Measurements from ENCODE around the gene SPOP. TPM values are rescaled to one million over a fixed set of nuclear protein-coding genes. Genes with fewer than 3 reads are reported as not detected.

Gene SPOP
- total RNA-seq, 1 donor from 2014 or later = 48.6 TPM

GRCh38 chr17:49578414-49578813 lies 99.5 kb downstream of the SPOP start:
- DNase-seq (ENCODE audit: low read depth) (no peak), FAIRE-seq (no peak)
- H3K27ac ChIP-seq (ENCODE audit: low read depth, low read length) = no peak overlapping the region
- no peak overlapping the region for H2AFZ ChIP-seq (ENCODE audit: low read depth, low read length)
- H3K4me2 ChIP-seq (ENCODE audit: low read length) = no peak overlapping the region
- Mint-ChIP-seq H3K36me3 (ENCODE audit: low read depth, unreplicated experiment) (peaks cover 6% of the 10 kb centered on the region), H3K4me1 (ENCODE audit: low read depth, unreplicated experiment) (no peaks in the 10 kb centered on the region), H3K9me3 (ENCODE audit: unreplicated experiment) (peaks cover 2% of the 10 kb centered on the region), H3K4me3 (ENCODE audit: unreplicated experiment) (no peak overlapping the region), H3K27ac (ENCODE audit: unreplicated experiment) (no peak overlapping the region), H3K27me3 (ENCODE audit: low read depth, unreplicated experiment) (peaks cover 40% of the 10 kb centered on the region)
- peaks cover 26% of the 10 kb centered on the region for H3K27me3 ChIP-seq (ENCODE audit: insufficient read depth, low read length)
- H3K4me1 ChIP-seq (ENCODE audit: insufficient read depth, low read length) = peaks cover 17% of the 10 kb centered on the region
- TF ChIP-seq CTCF (IDR thresholded peaks at IDR 0.05; ENCODE audit: insufficient read depth, low read depth, low read length) (no peak), EZH2 (IDR thresholded peaks at IDR 0.05; ENCODE audit: insufficient read depth, low read length) (no peak)
- no peaks in the 10 kb centered on the region for H4K20me1 ChIP-seq (ENCODE audit: insufficient read depth, low read length)
- no peaks in the 10 kb centered on the region for H3K9me3 ChIP-seq (ENCODE audit: insufficient read depth, low read depth, low read length)
- H3K9ac ChIP-seq (ENCODE audit: low read length) = no peak overlapping the region
- H3K36me3 ChIP-seq (ENCODE audit: insufficient read depth, low read length) = no peaks in the 10 kb centered on the region
- H3K79me2 ChIP-seq (ENCODE audit: insufficient read depth, low read length) = no peaks in the 10 kb centered on the region
- H3K4me3 ChIP-seq (ENCODE audit: insufficient read depth, low read depth, low read length) = no peak overlapping the region

GRCh38 chr17:49577963-49578362 lies 99.9 kb downstream of the SPOP start:
- Histone ChIP-seq H2AFZ (ENCODE audit: low read depth, low read length) (no peak overlapping the region), H3K79me2 (ENCODE audit: insufficient read depth, low read length) (no peaks in the 10 kb centered on the region), H3K4me2 (ENCODE audit: low read length) (no peak overlapping the region), H3K4me1 (ENCODE audit: insufficient read depth, low read length) (peaks cover 16% of the 10 kb centered on the region), H3K4me3 (ENCODE audit: insufficient read depth, low read depth, low read length) (no peak overlapping the region), H3K9ac (ENCODE audit: low read length) (no peak overlapping the region), H3K36me3 (ENCODE audit: insufficient read depth, low read length) (no peaks in the 10 kb centered on the region), H4K20me1 (ENCODE audit: insufficient read depth, low read length) (no peaks in the 10 kb centered on the region), H3K27ac (ENCODE audit: low read depth, low read length) (no peak overlapping the region), H3K9me3 (ENCODE audit: insufficient read depth, low read depth, low read length) (no peaks in the 10 kb centered on the region), H3K27me3 (ENCODE audit: insufficient read depth, low read length) (peaks cover 29% of the 10 kb centered on the region)
- Mint-ChIP-seq H3K4me1 (ENCODE audit: low read depth, unreplicated experiment) (no peaks in the 10 kb centered on the region), H3K9me3 (ENCODE audit: unreplicated experiment) (peaks cover 2% of the 10 kb centered on the region), H3K4me3 (ENCODE audit: unreplicated experiment) (no peak overlapping the region), H3K36me3 (ENCODE audit: low read depth, unreplicated experiment) (peaks cover 6% of the 10 kb centered on the region), H3K27me3 (ENCODE audit: low read depth, unreplicated experiment) (peaks cover 45% of the 10 kb centered on the region), H3K27ac (ENCODE audit: unreplicated experiment) (no peak overlapping the region)
- FAIRE-seq = no peak
- DNase-seq (ENCODE audit: low read depth) = no peak
- no peak for TF ChIP-seq CTCF (IDR thresholded peaks at IDR 0.05; ENCODE audit: insufficient read depth, low read depth, low read length)
- TF ChIP-seq EZH2 (IDR thresholded peaks at IDR 0.05; ENCODE audit: insufficient read depth, low read length) = no peak

- H3K4me1 Mint-ChIP-seq (ENCODE audit: low read depth, unreplicated experiment) = no peaks in the 10 kb centered on the region
- H3K36me3 Mint-ChIP-seq (ENCODE audit: low read depth, unreplicated experiment) = peaks cover 6% of the 10 kb centered on the region
- peaks cover 48% of the 10 kb centered on the region for H3K27me3 Mint-ChIP-seq (ENCODE audit: low read depth, unreplicated experiment)
- Histone ChIP-seq H3K4me3 (ENCODE audit: insufficient read depth, low read depth, low read length) (no peak overlapping the region), H3K27me3 (ENCODE audit: insufficient read depth, low read length) (peaks cover 32% of the 10 kb centered on the region), H3K4me2 (ENCODE audit: low read length) (no peak overlapping the region), H4K20me1 (ENCODE audit: insufficient read depth, low read length) (no peaks in the 10 kb centered on the region), H3K9ac (ENCODE audit: low read length) (no peak overlapping the region), H3K79me2 (ENCODE audit: insufficient read depth, low read length) (no peaks in the 10 kb centered on the region), H3K36me3 (ENCODE audit: insufficient read depth, low read length) (no peaks in the 10 kb centered on the region), H3K4me1 (ENCODE audit: insufficient read depth, low read length) (peaks cover 13% of the 10 kb centered on the region), H3K9me3 (ENCODE audit: insufficient read depth, low read depth, low read length) (no peaks in the 10 kb centered on the region), H2AFZ (ENCODE audit: low read depth, low read length) (no peak overlapping the region), H3K27ac (ENCODE audit: low read depth, low read length) (no peak overlapping the region)
- no peak overlapping the region for H3K27ac Mint-ChIP-seq (ENCODE audit: unreplicated experiment)
- TF ChIP-seq EZH2 (IDR thresholded peaks at IDR 0.05; ENCODE audit: insufficient read depth, low read length) (no peak), CTCF (IDR thresholded peaks at IDR 0.05; ENCODE audit: insufficient read depth, low read depth, low read length) (no peak)
- DNase-seq (ENCODE audit: low read depth) (no peak), FAIRE-seq (no peak)
- no peak overlapping the region for H3K4me3 Mint-ChIP-seq (ENCODE audit: unreplicated experiment)
- H3K9me3 Mint-ChIP-seq (ENCODE audit: unreplicated experiment) = peaks cover 2% of the 10 kb centered on the region
Measured at GRCh38 chr17:49577650-49577934, 100.3 kb downstream of the SPOP start.
